Effector CD8-positive, alpha-beta T cell (primary cell): Measurements from ENCODE around the gene NAALADL2.

Source experiments
- DNase-seq: peaks from one replicate; lab custom pipeline; 2025; lab: John Stamatoyannopoulos, UW

The NAALADL2 gene

DNA sequence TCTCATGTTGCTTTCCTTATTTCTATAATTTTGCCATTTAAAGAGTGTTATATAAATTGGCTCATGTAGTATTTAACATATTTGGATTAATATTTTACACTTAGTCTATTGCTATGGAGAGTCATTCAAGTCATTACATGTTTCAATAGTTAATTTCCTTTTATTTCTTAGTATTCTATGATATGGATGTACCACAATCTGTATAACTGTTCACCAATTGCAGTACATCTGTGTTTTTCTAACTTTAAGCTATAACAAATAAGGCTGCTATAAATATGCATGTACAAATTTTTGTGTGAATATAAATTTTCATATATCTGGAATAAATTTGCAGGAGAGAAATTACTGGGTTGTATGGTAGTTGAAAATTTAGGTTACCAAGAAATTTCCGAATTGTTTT is 993.4 kb downstream of the NAALADL2 start:
- DNase-seq: no peak

DNA sequence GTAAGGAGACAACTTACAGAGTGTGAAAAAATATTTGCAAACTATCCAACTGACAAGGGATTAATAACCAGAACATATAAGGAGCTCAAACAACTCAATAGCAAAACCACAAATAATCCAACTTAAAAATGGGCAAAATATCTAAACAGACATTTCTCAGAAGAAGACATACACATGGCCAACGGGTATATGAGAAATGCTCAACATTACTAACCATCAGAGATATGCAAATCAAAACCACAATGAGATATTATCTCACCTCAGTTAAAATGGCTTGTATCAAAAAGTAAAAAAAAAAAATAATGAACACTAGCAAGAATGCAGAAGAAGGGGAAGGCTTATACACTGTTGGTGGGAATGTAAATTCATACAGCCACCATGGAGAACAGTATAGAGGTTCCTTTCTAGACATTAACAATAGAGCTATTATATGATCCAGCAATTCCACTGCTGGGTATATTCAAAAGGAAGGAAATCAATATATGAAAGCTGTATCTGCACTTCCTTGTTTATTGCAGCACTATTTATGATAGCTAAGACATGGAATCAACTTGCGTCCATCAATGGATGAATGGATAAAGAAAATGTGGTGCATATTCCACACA is 998.6 kb downstream of the NAALADL2 start:
- no peak for DNase-seq
